ENCODE results near the gene ATP13A2.

DNA sequence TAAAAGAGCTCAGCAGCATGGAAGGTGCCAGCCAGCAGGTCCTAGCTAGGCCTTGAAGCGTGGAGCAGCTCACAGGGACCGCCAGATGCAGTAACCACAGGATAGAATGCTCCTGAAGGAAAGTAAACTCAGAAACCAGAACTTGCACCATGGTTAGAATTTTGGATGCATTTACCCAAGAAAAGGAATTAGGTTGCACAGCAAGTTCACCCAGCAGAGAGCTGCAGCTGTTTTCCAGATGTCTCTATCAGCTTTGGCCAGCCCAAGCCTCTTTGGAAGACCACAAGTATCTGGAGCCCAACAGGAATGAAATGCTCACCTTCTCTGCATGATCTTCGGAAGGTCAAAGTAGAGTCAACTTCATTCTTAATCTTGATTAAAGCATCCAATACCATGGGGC, 21.0 kb upstream of the ATP13A2 start:
- TF ChIP-seq, protein P1, sequence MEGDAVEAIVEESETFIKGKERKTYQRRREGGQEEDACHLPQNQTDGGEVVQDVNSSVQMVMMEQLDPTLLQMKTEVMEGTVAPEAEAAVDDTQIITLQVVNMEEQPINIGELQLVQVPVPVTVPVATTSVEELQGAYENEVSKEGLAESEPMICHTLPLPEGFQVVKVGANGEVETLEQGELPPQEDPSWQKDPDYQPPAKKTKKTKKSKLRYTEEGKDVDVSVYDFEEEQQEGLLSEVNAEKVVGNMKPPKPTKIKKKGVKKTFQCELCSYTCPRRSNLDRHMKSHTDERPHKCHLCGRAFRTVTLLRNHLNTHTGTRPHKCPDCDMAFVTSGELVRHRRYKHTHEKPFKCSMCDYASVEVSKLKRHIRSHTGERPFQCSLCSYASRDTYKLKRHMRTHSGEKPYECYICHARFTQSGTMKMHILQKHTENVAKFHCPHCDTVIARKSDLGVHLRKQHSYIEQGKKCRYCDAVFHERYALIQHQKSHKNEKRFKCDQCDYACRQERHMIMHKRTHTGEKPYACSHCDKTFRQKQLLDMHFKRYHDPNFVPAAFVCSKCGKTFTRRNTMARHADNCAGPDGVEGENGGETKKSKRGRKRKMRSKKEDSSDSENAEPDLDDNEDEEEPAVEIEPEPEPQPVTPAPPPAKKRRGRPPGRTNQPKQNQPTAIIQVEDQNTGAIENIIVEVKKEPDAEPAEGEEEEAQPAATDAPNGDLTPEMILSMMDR (IDR thresholded peaks at IDR 0.05; ENCODE audit: borderline replicate concordance, extremely low read depth, low read length, poor library complexity, severe bottlenecking) = no peak
- TF ChIP-seq EZH2 (IDR thresholded peaks at IDR 0.05; ENCODE audit: borderline replicate concordance, low read depth, low read length, severe bottlenecking) = no peak

Data from DND-41 (cell line).